Rectal smooth muscle tissue (tissue), 1 donor: ENCODE results near the gene PBX1.

ENCODE experiments used
- H3K27ac ChIP-seq: one replicate; pipeline ENCODE4 v1.7.0; 2013; ENCODE audit warnings: low read depth, low read length, inconsistent platforms
- H3K27me3 ChIP-seq: one replicate; pipeline ENCODE4 v1.7.0; 2013; ENCODE audit warnings: low read length; ENCODE audit not compliant: control insufficient read depth, insufficient read depth
- H3K36me3 ChIP-seq: one replicate; pipeline ENCODE4 v1.7.0; 2013; ENCODE audit warnings: low read length; ENCODE audit not compliant: control insufficient read depth, insufficient read depth
- H3K4me1 ChIP-seq: one replicate; pipeline ENCODE4 v1.7.0; 2013; ENCODE audit warnings: low read length; ENCODE audit not compliant: control insufficient read depth, insufficient read depth
- H3K4me3 ChIP-seq: one replicate; pipeline ENCODE4 v1.7.0; 2013; ENCODE audit warnings: low read length
- H3K9ac ChIP-seq: one replicate; pipeline ENCODE4 v1.7.0; 2013; ENCODE audit warnings: low read length

Gene PBX1

DNA sequence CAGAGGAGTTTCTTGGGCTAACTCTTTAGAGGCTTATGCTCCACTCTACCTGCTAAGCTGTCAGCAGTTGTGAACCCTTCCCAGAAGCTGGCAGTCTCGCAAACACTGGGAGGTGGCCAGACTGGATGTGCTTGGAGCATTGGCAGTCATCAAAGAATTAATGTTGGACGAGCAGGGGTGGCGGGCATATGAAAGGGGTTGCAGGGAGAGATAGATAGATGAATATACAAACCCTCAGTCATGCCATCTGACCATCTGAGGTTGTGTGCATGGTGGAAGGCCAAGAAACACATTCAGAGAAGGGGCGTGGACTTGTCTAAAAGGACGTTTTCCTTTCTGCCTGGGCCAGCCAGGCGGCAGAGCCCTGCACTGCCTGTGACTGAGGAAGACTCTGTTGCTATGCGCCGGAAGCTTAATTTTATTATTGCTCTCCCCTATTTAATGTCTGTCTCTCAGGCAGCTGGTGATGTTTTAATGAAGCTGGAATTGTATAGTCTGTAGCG, 164.4 kb downstream of the PBX1 start:
- Histone ChIP-seq H3K4me3 (no peak overlapping the region), H3K36me3 (no peaks in the 10 kb centered on the region), H3K9ac (no peak overlapping the region), H3K4me1 (peaks cover 37% of the 10 kb centered on the region), H3K27ac (no peak overlapping the region), H3K27me3 (no peaks in the 10 kb centered on the region)

DNA sequence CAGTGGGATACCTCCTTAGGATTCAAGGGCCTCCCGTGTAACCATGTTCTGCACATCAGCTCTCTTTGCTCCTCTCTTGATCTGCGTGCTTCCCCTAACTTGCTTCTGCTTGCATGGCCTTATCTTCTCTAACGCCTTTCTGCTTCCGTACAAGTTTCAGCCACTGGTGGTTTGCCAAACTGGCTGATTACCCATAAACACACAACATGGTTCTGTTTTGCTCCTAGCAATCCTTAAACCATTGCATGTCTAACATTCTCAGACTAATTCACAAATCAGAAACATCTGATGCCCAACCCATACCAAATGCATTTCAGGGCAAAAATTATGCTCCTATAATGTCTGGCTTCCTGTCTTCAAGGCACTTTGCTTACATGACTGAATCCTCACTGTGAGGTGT, 166.4 kb downstream of the PBX1 start:
- H3K4me3 ChIP-seq = no peak overlapping the region
- H3K27me3 ChIP-seq = no peaks in the 10 kb centered on the region
- H3K4me1 ChIP-seq = peaks cover 37% of the 10 kb centered on the region
- H3K36me3 ChIP-seq = no peaks in the 10 kb centered on the region
- no peak overlapping the region for H3K27ac ChIP-seq
- H3K9ac ChIP-seq = no peak overlapping the region

GRCh38 chr1:164726235-164726634, 167.3 kb downstream of the PBX1 start:
- Histone ChIP-seq H3K36me3 (no peaks in the 10 kb centered on the region), H3K27me3 (no peaks in the 10 kb centered on the region), H3K4me1 (peaks cover 29% of the 10 kb centered on the region), H3K4me3 (no peak overlapping the region), H3K27ac (no peak overlapping the region), H3K9ac (no peak overlapping the region)

GRCh38 chr1:164728719-164729118, 169.7 kb downstream of the PBX1 start:
- H3K4me3 ChIP-seq = no peak overlapping the region
- H3K36me3 ChIP-seq = no peaks in the 10 kb centered on the region
- H3K9ac ChIP-seq = no peak overlapping the region
- H3K4me1 ChIP-seq = peaks cover 20% of the 10 kb centered on the region
- H3K27me3 ChIP-seq = no peaks in the 10 kb centered on the region
- H3K27ac ChIP-seq = no peak overlapping the region

- Histone ChIP-seq H3K36me3 (no peaks in the 10 kb centered on the region), H3K27ac (no peak overlapping the region), H3K27me3 (no peaks in the 10 kb centered on the region), H3K9ac (no peak overlapping the region), H3K4me1 (peaks cover 4% of the 10 kb centered on the region), H3K4me3 (no peak overlapping the region)
These were observed 172.3 kb downstream of the PBX1 start for GRCh38 chr1:164731161-164731876.

DNA sequence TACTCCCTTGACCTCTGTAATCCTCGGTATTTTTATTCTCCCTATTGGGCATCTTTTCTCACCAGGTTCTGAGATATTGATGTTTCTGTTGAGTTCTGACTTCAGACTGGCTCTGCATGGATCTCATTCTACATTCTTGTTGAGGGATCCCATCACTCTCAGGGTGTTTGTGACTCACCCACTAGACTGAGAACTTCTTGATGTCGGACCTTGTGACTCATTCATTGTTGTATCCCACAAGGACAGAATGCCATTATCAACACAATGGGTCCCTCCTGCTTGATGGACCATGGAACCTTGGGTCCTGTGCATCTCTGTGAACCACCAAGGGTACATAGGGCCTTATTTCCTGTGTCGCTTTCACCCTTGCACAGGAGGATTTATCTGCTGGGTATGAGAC, 174.1 kb downstream of the PBX1 start:
- Histone ChIP-seq H3K4me3 (no peak overlapping the region), H3K9ac (no peak overlapping the region), H3K27me3 (no peaks in the 10 kb centered on the region), H3K27ac (no peak overlapping the region), H3K4me1 (peaks cover 4% of the 10 kb centered on the region), H3K36me3 (no peaks in the 10 kb centered on the region)

GRCh38 chr1:164733734-164734133, 174.8 kb downstream of the PBX1 start:
- H3K4me3 ChIP-seq = no peak overlapping the region
- H3K4me1 ChIP-seq = peaks cover 4% of the 10 kb centered on the region
- H3K27me3 ChIP-seq = no peaks in the 10 kb centered on the region
- H3K36me3 ChIP-seq = no peaks in the 10 kb centered on the region
- no peak overlapping the region for H3K9ac ChIP-seq
- H3K27ac ChIP-seq = no peak overlapping the region

GRCh38 chr1:164735315-164736052, 176.5 kb downstream of the PBX1 start:
- no peak overlapping the region for H3K9ac ChIP-seq
- no peaks in the 10 kb centered on the region for H3K27me3 ChIP-seq
- H3K4me3 ChIP-seq = no peak overlapping the region
- peaks cover 4% of the 10 kb centered on the region for H3K4me1 ChIP-seq
- no peaks in the 10 kb centered on the region for H3K36me3 ChIP-seq
- no peak overlapping the region for H3K27ac ChIP-seq

DNA sequence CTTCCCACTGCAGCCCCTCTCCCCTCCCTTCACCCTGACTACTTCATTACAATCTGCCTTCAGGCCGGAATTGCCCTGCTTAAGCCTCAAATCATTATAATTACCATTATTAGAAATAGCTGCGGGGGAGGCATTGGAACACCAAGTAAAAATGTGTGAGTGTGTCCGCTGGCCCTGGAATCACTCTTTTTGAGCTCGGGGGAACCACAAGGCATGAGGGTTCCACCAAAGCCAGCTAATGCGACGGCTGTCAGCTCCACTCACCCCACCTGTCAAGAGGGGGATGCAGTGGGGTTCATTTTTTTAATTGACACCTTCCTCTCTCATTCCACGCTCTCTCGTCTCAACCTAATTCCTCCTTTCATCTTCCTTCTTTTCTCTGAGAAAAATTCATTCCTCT, 177.2 kb downstream of the PBX1 start:
- Histone ChIP-seq H3K4me3 (no peak overlapping the region), H3K4me1 (peaks cover 4% of the 10 kb centered on the region), H3K36me3 (no peaks in the 10 kb centered on the region), H3K27ac (no peak overlapping the region), H3K27me3 (no peaks in the 10 kb centered on the region), H3K9ac (no peak overlapping the region)

- H3K36me3 ChIP-seq = no peaks in the 10 kb centered on the region
- H3K27me3 ChIP-seq = no peaks in the 10 kb centered on the region
- no peak overlapping the region for H3K27ac ChIP-seq
- H3K4me1 ChIP-seq = peaks cover 4% of the 10 kb centered on the region
- no peak overlapping the region for H3K9ac ChIP-seq
- no peak overlapping the region for H3K4me3 ChIP-seq
These were observed 180.2 kb downstream of the PBX1 start for GRCh38 chr1:164739189-164739588.

- peaks cover 4% of the 10 kb centered on the region for H3K4me1 ChIP-seq
- no peak overlapping the region for H3K4me3 ChIP-seq
- no peak overlapping the region for H3K9ac ChIP-seq
- no peak overlapping the region for H3K27ac ChIP-seq
- no peaks in the 10 kb centered on the region for H3K36me3 ChIP-seq
- H3K27me3 ChIP-seq = no peaks in the 10 kb centered on the region
These were observed 181.1 kb downstream of the PBX1 start for GRCh38 chr1:164740000-164740526.

DNA sequence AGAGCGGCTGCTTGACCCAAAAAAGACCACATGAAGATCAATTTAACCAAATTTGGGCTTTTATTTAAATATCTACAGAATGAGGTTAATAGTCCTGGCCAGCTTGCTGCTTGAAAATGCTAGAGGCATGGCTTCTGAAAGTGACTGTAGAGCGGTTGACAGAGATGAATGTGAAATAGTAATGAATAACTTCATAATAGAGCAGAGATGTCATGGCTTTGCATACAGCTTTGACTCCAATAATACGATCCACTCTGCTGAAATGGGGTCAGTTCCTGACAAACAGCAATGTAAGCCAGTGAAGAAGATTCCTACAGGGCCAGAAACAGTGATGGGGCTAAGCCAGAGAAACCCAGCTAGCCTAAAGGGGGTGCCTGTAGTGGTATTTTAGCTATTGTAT, 183.8 kb downstream of the PBX1 start:
- Histone ChIP-seq H3K36me3 (no peaks in the 10 kb centered on the region), H3K9ac (no peak overlapping the region), H3K27ac (no peak overlapping the region), H3K4me3 (no peak overlapping the region), H3K27me3 (no peaks in the 10 kb centered on the region), H3K4me1 (peaks cover 5% of the 10 kb centered on the region)
